Measurements from ENCODE around the gene AGTRAP.

DNA sequence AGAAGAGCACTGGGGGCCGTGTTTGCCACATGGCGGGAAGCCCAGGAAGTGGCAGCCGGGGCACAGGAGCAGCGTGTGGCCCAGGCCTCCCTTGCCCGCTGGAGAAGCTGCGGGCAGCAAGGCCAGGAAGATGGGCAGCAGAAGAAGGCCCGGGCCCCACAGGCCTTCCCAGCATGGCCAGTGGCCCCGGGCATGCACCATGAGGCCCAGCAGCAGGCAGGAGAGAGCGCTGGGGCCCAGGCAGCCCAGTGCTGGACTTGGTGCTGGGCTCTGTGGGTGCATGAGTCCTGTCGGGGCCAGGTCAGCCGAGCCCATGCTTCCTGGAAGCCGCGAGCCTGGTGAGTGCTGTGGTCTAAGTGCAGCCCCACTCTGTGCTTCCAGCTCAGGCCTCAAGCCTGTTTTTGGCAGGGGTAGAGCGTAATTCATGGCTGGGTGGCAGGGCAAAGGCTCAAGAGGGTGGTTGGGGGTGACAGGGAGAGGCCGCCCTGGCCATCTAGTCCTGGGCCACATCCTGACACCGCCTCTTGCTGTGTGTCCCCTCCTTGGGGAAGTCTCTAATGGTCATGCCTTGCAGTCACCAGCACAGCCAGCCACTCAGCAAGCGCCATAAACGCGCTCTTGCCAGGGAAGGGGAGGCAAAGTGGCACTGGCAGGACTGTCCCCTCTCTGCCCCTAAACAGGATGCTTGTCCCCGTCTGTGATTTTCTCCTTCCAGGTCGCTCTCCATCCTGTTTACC lies 48.5 kb downstream of the AGTRAP start:
- TF ChIP-seq CTCF (conservative IDR thresholded peaks at IDR 0.05; ENCODE audit: low read depth, low read length) (no peak), CEBPB (IDR thresholded peaks at IDR 0.05; ENCODE audit: low read depth, low read length) (no peak), POLR2A (IDR thresholded peaks at IDR 0.05; ENCODE audit: low read depth, low read length) (no peak), NFE2L2 (IDR thresholded peaks at IDR 0.05; ENCODE audit: low read depth, low read length) (no peak), MXI1 (IDR thresholded peaks at IDR 0.05; ENCODE audit: borderline replicate concordance, low read depth, low read length) (no peak), SMC3 (IDR thresholded peaks at IDR 0.05; ENCODE audit: low read depth, low read length) (no peak), ELK1 (IDR thresholded peaks at IDR 0.05; ENCODE audit: borderline replicate concordance, low read depth, low read length) (no peak), MAFK (IDR thresholded peaks at IDR 0.05; ENCODE audit: low read depth, low read length) (no peak), RAD21 (IDR thresholded peaks at IDR 0.05; ENCODE audit: low read length) (no peak), BHLHE40 (IDR thresholded peaks at IDR 0.05; ENCODE audit: low read depth, low read length) (no peak), RFX5 (IDR thresholded peaks at IDR 0.05; ENCODE audit: low read depth, low read length) (no peak), RCOR1 (IDR thresholded peaks at IDR 0.05; ENCODE audit: insufficient replicate concordance, low read length) (no peak), CHD1 (IDR thresholded peaks at IDR 0.05; ENCODE audit: low read depth, low read length) (no peak), MAZ (IDR thresholded peaks at IDR 0.05; ENCODE audit: borderline replicate concordance, low read depth, low read length) (no peak)

All from IMR-90 (cell line).